Keratinocyte (primary cell): ENCODE data around the gene FBXO30. TPM values are rescaled to one million over a fixed set of nuclear protein-coding genes. Genes with fewer than 3 reads are reported as not detected.

Experiments
- DNase-seq: peaks from one replicate; pipeline ENCODE4 v3.0.0-alpha.2; 2011; ENCODE audit warnings: low read depth, missing footprints, low spot score
- FAIRE-seq: peaks from 2 replicates; lab custom pipeline; 2011; peaks lifted over from hg19 to GRCh38; lab: Jason Lieb, UNC
- H2AFZ ChIP-seq: 2 replicates; pipeline ENCODE4 v1.6.0; 2012; ENCODE audit warnings: low read length, control low read depth, inconsistent platforms; ENCODE audit not compliant: control insufficient read depth
- H3K27ac ChIP-seq: 2 replicates; pipeline ENCODE4 v1.5.1; 2011; ENCODE audit warnings: low read length; ENCODE audit not compliant: control insufficient read depth, insufficient read depth
- H3K27me3 ChIP-seq: 3 replicates; pipeline ENCODE4 v1.6.0; 2011; ENCODE audit warnings: low read length; ENCODE audit not compliant: control insufficient read depth, insufficient read depth; ENCODE audit errors: extremely low read depth
- H3K36me3 ChIP-seq, 2 experiments: 2 replicates in 1 of 2; 3 replicates in 1 of 2; pipeline ENCODE4 v1.5.1; 2011; ENCODE audit warnings: low read length in 2 of 2, mild to moderate bottlenecking in 1 of 2; ENCODE audit not compliant: control insufficient read depth in 2 of 2, insufficient read depth in 2 of 2; ENCODE audit errors: extremely low read depth in 1 of 2
- H3K4me1 ChIP-seq: 3 replicates; pipeline ENCODE4 v1.5.1; 2011; ENCODE audit warnings: low read length; ENCODE audit not compliant: control insufficient read depth, insufficient read depth; ENCODE audit errors: extremely low read depth
- H3K4me2 ChIP-seq: 3 replicates; pipeline ENCODE4 v1.6.0; 2011; ENCODE audit warnings: low read depth, low read length; ENCODE audit not compliant: control insufficient read depth, insufficient read depth; ENCODE audit errors: extremely low read depth
- H3K4me3 ChIP-seq, 3 experiments: fragments of 200-600 bp in 1 of 3; sonication (generic) in 1 of 3; 2 replicates in 2 of 3; 3 replicates in 1 of 3; pipeline ENCODE4 v1.5.1; 2011 to 2016; ENCODE audit warnings: low read length in 3 of 3, mild to moderate bottlenecking in 3 of 3, control low read depth in 2 of 3, inconsistent platforms in 1 of 3, low read depth in 1 of 3, mixed read lengths in 1 of 3, mixed run types in 1 of 3, moderate library complexity in 1 of 3; ENCODE audit not compliant: control insufficient read depth in 2 of 3, insufficient read depth in 2 of 3; ENCODE audit errors: extremely low read depth in 1 of 3
- H3K79me2 ChIP-seq: 2 replicates; pipeline ENCODE4 v1.6.0; 2012; ENCODE audit warnings: low read length; ENCODE audit not compliant: control insufficient read depth, insufficient read depth
- H3K9ac ChIP-seq: 3 replicates; pipeline ENCODE4 v1.6.0; 2011; ENCODE audit warnings: low read length; ENCODE audit not compliant: control insufficient read depth, insufficient read depth; ENCODE audit errors: extremely low read depth
- H3K9me1 ChIP-seq: 3 replicates; pipeline ENCODE4 v1.6.0; 2011; ENCODE audit warnings: low read length; ENCODE audit not compliant: control insufficient read depth, insufficient read depth; ENCODE audit errors: extremely low read depth
- H3K9me3 ChIP-seq: 2 replicates; pipeline ENCODE4 v1.5.1; 2012; ENCODE audit warnings: low read depth, low read length; ENCODE audit not compliant: control insufficient read depth
- H4K20me1 ChIP-seq: 3 replicates; pipeline ENCODE4 v1.6.0; 2011; ENCODE audit warnings: low read length; ENCODE audit not compliant: control insufficient read depth, insufficient read depth; ENCODE audit errors: extremely low read depth
- CTCF ChIP-seq, 3 experiments: IDR thresholded peaks in 1 of 3; conservative IDR thresholded peaks in 1 of 3; optimal IDR thresholded peaks in 1 of 3; 2 replicates in 2 of 3; 3 replicates in 1 of 3; pipeline versions ENCODE3 to v1.5.1; 2011; ENCODE audit warnings: low read length in 3 of 3, mild to moderate bottlenecking in 3 of 3, moderate library complexity in 2 of 3, control low read depth in 1 of 3, inconsistent platforms in 1 of 3; ENCODE audit not compliant: insufficient read depth in 2 of 3; ENCODE audit errors: extremely low read depth in 1 of 3
- EZH2 ChIP-seq: IDR thresholded peaks from one replicate; pipeline ENCODE4 v1.6.1; 2012; ENCODE audit warnings: inconsistent platforms, mild to moderate bottlenecking, low read length, moderate library complexity
- dilution Hi-C: fragments of 300-500 bp; cut with MboI; formaldehyde crosslinking; loops from one replicate; pipeline ENCODE4 v1.7.0; 2020; ENCODE audit warnings: low sequenced_read_pairs; ENCODE audit not compliant: extremely low pct_ligation_motif_present
- polyA minus RNA-seq, 3 experiments: library from RNA; depleted of rRNA, polyadenylated mRNA; stranded (reverse); fragments of >200 nt; gene quantifications; 1 replicate in 1 of 3; 2 replicates in 1 of 3; 3 replicates in 1 of 3; pipeline ENCODE4 v1.2.3, GENCODE V29; 2011
- polyA plus RNA-seq, 5 experiments: library from polyadenylated mRNA; depleted of rRNA in 3 of 5; stranded (reverse) in 3 of 5; stranded (forward) in 1 of 5; unstranded in 1 of 5; fragments of >200 nt; gene quantifications; 1 replicate in 1 of 5; 2 replicates in 3 of 5; 3 replicates in 1 of 5; pipeline versions ENCODE4 v1.2.1 to v1.2.3, GENCODE V29; 2011 to 2012; ENCODE audit warnings: missing spikeins in 2 of 5, low read depth in 1 of 5, low replicate concordance in 1 of 5

Gene FBXO30
- 3.9 to 6.4 TPM (median 4.3 TPM) in 3 replicates for polyA plus RNA-seq
- 3.4 TPM for polyA plus RNA-seq (2011; ENCODE audit: low read depth)
- polyA plus RNA-seq (2011; cell fraction: cytosol; rRNA removed), result 2.1 and 4.5 TPM in 2 replicates
- polyA plus RNA-seq (2011; cell fraction: nucleus; rRNA removed), result 5.0 and 7.3 TPM in 2 replicates
- 3.8 and 5.3 TPM in 2 replicates for polyA plus RNA-seq (2012; ENCODE audit: low replicate concordance)
- 1.4 to 10.1 TPM (median 5.1 TPM) in 3 replicates for polyA minus RNA-seq
- polyA minus RNA-seq (2011; cell fraction: cytosol; rRNA and poly(A)+ RNA removed), result 3.6 TPM
- polyA minus RNA-seq (2011; cell fraction: nucleus; rRNA and poly(A)+ RNA removed), result 5.1 and 10.3 TPM in 2 replicates

- H3K36me3 ChIP-seq, result no peaks in the 10 kb centered on the region
- H3K4me2 ChIP-seq, result peak within 1 kb of the TSS; percentile 96
- dilution Hi-C loops, result no loop called here
- no peak for FAIRE-seq
- peaks cover 4% of the 10 kb centered on the region for H4K20me1 ChIP-seq
- peaks cover 2% of the 10 kb centered on the region for H3K9me1 ChIP-seq
- DNase-seq, result no peak
- H2AFZ ChIP-seq, result peak within 1 kb of the TSS; percentile 97
- peak within 1 kb of the TSS; percentile 68 to 88 (median 79) for H3K4me3 ChIP-seq
- no peaks in the 10 kb centered on the region for H3K9me3 ChIP-seq
- H3K27ac ChIP-seq, result peak within 1 kb of the TSS; percentile 83
- peak in 1 of 3 experiments; percentile 10 for TF ChIP-seq CTCF (optimal IDR thresholded peaks at IDR 0.05 in 1 of 3, IDR thresholded peaks at IDR 0.05 in 1 of 3, conservative IDR thresholded peaks at IDR 0.05 in 1 of 3; ENCODE audit: extremely low read depth in 1 of 3, insufficient read depth in 2 of 3, low read length in 3 of 3)
- TF ChIP-seq EZH2, result no peak
- no peaks in the 10 kb centered on the region for H3K27me3 ChIP-seq
- peaks cover 43% of the 10 kb centered on the region for H3K79me2 ChIP-seq
- peak within 1 kb of the TSS; percentile 87 for H3K9ac ChIP-seq
- H3K4me1 ChIP-seq, result peaks cover 9% of the 10 kb centered on the region
These were observed at the start of gene FBXO30 for GRCh38 chr6:145814501-145815308. Gene FBXO30 (minus strand): TSS chr6:145814795. CDS start chr6:145806405, 8,390 bp downstream.

- H2AFZ ChIP-seq, result no peak overlapping the region
- H3K4me3 ChIP-seq, result no peak overlapping the region
- no peaks in the 10 kb centered on the region for H3K4me1 ChIP-seq
- no peak for DNase-seq
- H4K20me1 ChIP-seq, result no peaks in the 10 kb centered on the region
- H3K27ac ChIP-seq, result no peak overlapping the region
- H3K9me1 ChIP-seq, result no peaks in the 10 kb centered on the region
- TF ChIP-seq CTCF (optimal IDR thresholded peaks at IDR 0.05 in 1 of 3, IDR thresholded peaks at IDR 0.05 in 1 of 3, conservative IDR thresholded peaks at IDR 0.05 in 1 of 3; ENCODE audit: extremely low read depth in 1 of 3, insufficient read depth in 2 of 3, low read length in 3 of 3), result no peak
- dilution Hi-C loops, result no loop called here
- H3K27me3 ChIP-seq, result no peaks in the 10 kb centered on the region
- no peak overlapping the region for H3K4me2 ChIP-seq
- no peaks in the 10 kb centered on the region for H3K36me3 ChIP-seq
- H3K79me2 ChIP-seq, result no peaks in the 10 kb centered on the region
- FAIRE-seq, result no peak
- H3K9ac ChIP-seq, result no peak overlapping the region
- no peaks in the 10 kb centered on the region for H3K9me3 ChIP-seq
These were observed 49.5 kb upstream of the FBXO30 start for GRCh38 chr6:145863988-145864616.
